Esophagus (tissue), 2 donors: Measurements from ENCODE around the gene MAN1A2. TPM values are rescaled to one million over a fixed set of nuclear protein-coding genes. Genes with fewer than 3 reads are reported as not detected.
"Not testable (repeated sequence)": the region's sequence is repeated elsewhere in the genome, so short reads cannot be mapped to it uniquely, and the experiment has no call there.

Experiments
- H3K27ac ChIP-seq, 2 donors: one replicate each; pipeline ENCODE4 v1.5.1; 2013; ENCODE audit warnings: low read depth in 2 of 2, mild to moderate bottlenecking in 2 of 2, inconsistent platforms in 1 of 2, low read length in 1 of 2, moderate library complexity in 1 of 2
- H3K27me3 ChIP-seq, 2 donors: one replicate each; pipeline ENCODE4 v1.6.1; 2013; ENCODE audit warnings: low read length in 2 of 2, control low read depth in 1 of 2, mild to moderate bottlenecking in 1 of 2; ENCODE audit not compliant: insufficient read depth in 2 of 2, control insufficient read depth in 1 of 2
- H3K36me3 ChIP-seq, 2 donors: one replicate each; pipeline ENCODE4 v1.6.1; 2013; ENCODE audit warnings: low read length in 1 of 2; ENCODE audit not compliant: control insufficient read depth in 2 of 2, insufficient read depth in 2 of 2
- H3K4me1 ChIP-seq, 2 donors: one replicate each; pipeline ENCODE4 v1.6.1; 2013; ENCODE audit warnings: low read length in 1 of 2; ENCODE audit not compliant: control insufficient read depth in 2 of 2, insufficient read depth in 2 of 2
- H3K4me3 ChIP-seq, 2 donors: one replicate each; pipeline ENCODE4 v1.5.1; 2013; ENCODE audit warnings: low read length in 2 of 2, mild to moderate bottlenecking in 2 of 2, low read depth in 1 of 2, moderate library complexity in 1 of 2
- H3K9me3 ChIP-seq, 2 donors: one replicate each; pipeline ENCODE4 v1.6.1; 2013; ENCODE audit warnings: mild to moderate bottlenecking in 2 of 2, low read depth in 1 of 2, low read length in 1 of 2, moderate library complexity in 1 of 2; ENCODE audit not compliant: control insufficient read depth in 2 of 2, insufficient read depth in 1 of 2
- WGBS, 2 donors: extraction: QIAGEN DNeasy Blood & Tissue Kit; methylation state at CpG; one replicate each; pipeline ENCODE4 v1.1.7; 2013; 5-methylcytosine and 5-hydroxymethylcytosine counted together
- polyA plus RNA-seq, 2 donors: library from polyadenylated mRNA; stranded (reverse); fragments of 200-250 nt; gene quantifications; one replicate each; pipeline ENCODE4 v1.2.3, GENCODE V29; 2013
- donor health status: healthy with polysubstance abuse.
- donor health status: Bipolar disorder and iron deficiency.

Gene MAN1A2
- polyA plus RNA-seq, 2 donors, result 4.7 to 6.2 TPM

- no peak overlapping the region for H3K27ac ChIP-seq
- no peaks in the 10 kb centered on the region for H3K27me3 ChIP-seq
- no peaks in the 10 kb centered on the region for H3K4me1 ChIP-seq
- no peaks in the 10 kb centered on the region for H3K9me3 ChIP-seq
- no peak overlapping the region for H3K4me3 ChIP-seq
- WGBS, 2 donors, result 86% methylated on average over 1 of the region's 1 CpG
- H3K36me3 ChIP-seq, result no peaks in the 10 kb centered on the region
Measured at GRCh38 chr1:117467336-117467735, 100.1 kb downstream of the MAN1A2 start.

GRCh38 chr1:117473063-117473462 is 105.8 kb downstream of the MAN1A2 start:
- Histone ChIP-seq H3K27ac (no peak overlapping the region), H3K27me3 (no peaks in the 10 kb centered on the region), H3K4me1 (no peaks in the 10 kb centered on the region), H3K36me3 (no peaks in the 10 kb centered on the region), H3K9me3 (no peaks in the 10 kb centered on the region), H3K4me3 (no peak overlapping the region)

GRCh38 chr1:117475495-117475894 is 108.2 kb downstream of the MAN1A2 start:
- not testable (repeated sequence) for H3K27me3 ChIP-seq, H3K4me3 ChIP-seq, H3K27ac ChIP-seq, H3K9me3 ChIP-seq, H3K36me3 ChIP-seq, H3K4me1 ChIP-seq
- WGBS, 2 donors, result 97 to 100% methylated on average over 2 of the region's 2 CpGs

- H3K4me1 ChIP-seq, result no peaks in the 10 kb centered on the region
- H3K27ac ChIP-seq, result no peak overlapping the region
- no peaks in the 10 kb centered on the region for H3K9me3 ChIP-seq
- no peak overlapping the region for H3K4me3 ChIP-seq
- H3K36me3 ChIP-seq, result no peaks in the 10 kb centered on the region
- H3K27me3 ChIP-seq, result no peaks in the 10 kb centered on the region
Measured at GRCh38 chr1:117479086-117479485, 111.8 kb downstream of the MAN1A2 start.

- Histone ChIP-seq H3K4me3 (no peak overlapping the region), H3K4me1 (no peaks in the 10 kb centered on the region), H3K27me3 (no peaks in the 10 kb centered on the region), H3K36me3 (no peaks in the 10 kb centered on the region), H3K9me3 (no peaks in the 10 kb centered on the region), H3K27ac (no peak overlapping the region)
- 93 to 97% methylated on average over 1 of the region's 1 CpG for WGBS, 2 donors
Measured at GRCh38 chr1:117481410-117481809, 114.2 kb downstream of the MAN1A2 start.

GRCh38 chr1:117493906-117494305 is 126.7 kb downstream of the MAN1A2 start:
- 87 to 90% methylated on average over 2 of the region's 2 CpGs for WGBS, 2 donors
- Histone ChIP-seq H3K9me3 (no peaks in the 10 kb centered on the region), H3K4me3 (no peak overlapping the region), H3K27me3 (no peaks in the 10 kb centered on the region), H3K36me3 (no peaks in the 10 kb centered on the region), H3K4me1 (no peaks in the 10 kb centered on the region), H3K27ac (no peak overlapping the region)

- Histone ChIP-seq H3K36me3 (peaks cover 0 to 2% of the 10 kb centered on the region in 2 donors), H3K4me1 (no peaks in the 10 kb centered on the region), H3K27me3 (no peaks in the 10 kb centered on the region), H3K27ac (no peak overlapping the region), H3K9me3 (no peaks in the 10 kb centered on the region), H3K4me3 (no peak overlapping the region)
- WGBS, 2 donors, result 97 to 98% methylated on average over 1 of the region's 1 CpG
Measured at GRCh38 chr1:117495068-117495467, 127.8 kb downstream of the MAN1A2 start.

- Histone ChIP-seq H3K9me3 (no peaks in the 10 kb centered on the region), H3K27ac (no peak overlapping the region), H3K4me3 (no peak overlapping the region), H3K36me3 (peaks cover 0 to 2% of the 10 kb centered on the region in 2 donors), H3K27me3 (no peaks in the 10 kb centered on the region), H3K4me1 (no peaks in the 10 kb centered on the region)
- WGBS, 2 donors, result 98 to 100% methylated on average over 2 of the region's 2 CpGs
Measured at GRCh38 chr1:117499071-117499470, 131.8 kb downstream of the MAN1A2 start.

- Histone ChIP-seq H3K9me3 (no peaks in the 10 kb centered on the region), H3K36me3 (peaks cover 0 to 2% of the 10 kb centered on the region in 2 donors)
- 96 to 97% methylated on average over 1 of the region's 1 CpG for WGBS, 2 donors
Measured at GRCh38 chr1:117500584-117500983, 133.3 kb downstream of the MAN1A2 start.

GRCh38 chr1:117501281-117501680 is 134.0 kb downstream of the MAN1A2 start:
- Histone ChIP-seq H3K27ac (no peak overlapping the region), H3K9me3 (no peaks in the 10 kb centered on the region), H3K27me3 (no peaks in the 10 kb centered on the region), H3K4me3 (no peak overlapping the region), H3K36me3 (peaks cover 0 to 2% of the 10 kb centered on the region in 2 donors), H3K4me1 (no peaks in the 10 kb centered on the region)
- WGBS, 2 donors, result 88 to 94% methylated on average over 3 of the region's 3 CpGs

More at GRCh38 chr1:117500584-117500983, 133.3 kb downstream of the MAN1A2 start:
- Histone ChIP-seq H3K4me3 (no peak overlapping the region), H3K4me1 (no peaks in the 10 kb centered on the region), H3K27ac (no peak overlapping the region), H3K27me3 (no peaks in the 10 kb centered on the region)
